SJCRH30 (cell line): ENCODE measurements around the gene CAND2. TPM values are rescaled to one million over a fixed set of nuclear protein-coding genes. Genes with fewer than 3 reads are reported as not detected.
"Not testable (repeated sequence)": the region's sequence is repeated elsewhere in the genome, so short reads cannot be mapped to it uniquely, and the experiment has no call there.

Source experiments
- DNase-seq, 2 experiments: peaks; one replicate each; pipeline ENCODE4 v3.0.0-alpha.2; 2015 to 2020
- H3K27ac ChIP-seq: fragments of 250-450 bp; sonication (Bioruptor Pico); 2 replicates; pipeline ENCODE4 v1.5.1; 2020; ENCODE audit warnings: mild to moderate bottlenecking, moderate library complexity
- H3K27me3 ChIP-seq: fragments of 250-450 bp; sonication (Bioruptor Pico); 2 replicates; pipeline ENCODE4 v1.5.1; 2020; ENCODE audit warnings: mild to moderate bottlenecking, moderate library complexity
- H3K36me3 ChIP-seq: fragments of 250-450 bp; sonication (Bioruptor Pico); 2 replicates; pipeline ENCODE4 v1.5.1; 2020; ENCODE audit warnings: mild to moderate bottlenecking, moderate library complexity
- H3K4me1 ChIP-seq: fragments of 250-450 bp; sonication (Bioruptor Pico); 2 replicates; pipeline ENCODE4 v1.5.1; 2020; ENCODE audit warnings: mild to moderate bottlenecking, moderate library complexity
- H3K4me3 ChIP-seq: fragments of 250-450 bp; sonication (Bioruptor Pico); 2 replicates; pipeline ENCODE4 v1.5.1; 2020; ENCODE audit warnings: mild to moderate bottlenecking, moderate library complexity
- H3K9me3 ChIP-seq: fragments of 250-450 bp; sonication (Bioruptor Pico); replicated peaks from 2 replicates; pipeline ENCODE4 v1.5.1; 2020; ENCODE audit warnings: mild to moderate bottlenecking, moderate library complexity
- total RNA-seq: library from RNA; depleted of rRNA; stranded (reverse); fragments of >200 nt; shearing (Covaris generic); gene quantifications from 2 replicates; pipeline ENCODE4 v1.2.3, GENCODE V29; 2014

The CAND2 gene
- total RNA-seq, 1 experiment from 2014 or later, result 4.9 TPM

DNA sequence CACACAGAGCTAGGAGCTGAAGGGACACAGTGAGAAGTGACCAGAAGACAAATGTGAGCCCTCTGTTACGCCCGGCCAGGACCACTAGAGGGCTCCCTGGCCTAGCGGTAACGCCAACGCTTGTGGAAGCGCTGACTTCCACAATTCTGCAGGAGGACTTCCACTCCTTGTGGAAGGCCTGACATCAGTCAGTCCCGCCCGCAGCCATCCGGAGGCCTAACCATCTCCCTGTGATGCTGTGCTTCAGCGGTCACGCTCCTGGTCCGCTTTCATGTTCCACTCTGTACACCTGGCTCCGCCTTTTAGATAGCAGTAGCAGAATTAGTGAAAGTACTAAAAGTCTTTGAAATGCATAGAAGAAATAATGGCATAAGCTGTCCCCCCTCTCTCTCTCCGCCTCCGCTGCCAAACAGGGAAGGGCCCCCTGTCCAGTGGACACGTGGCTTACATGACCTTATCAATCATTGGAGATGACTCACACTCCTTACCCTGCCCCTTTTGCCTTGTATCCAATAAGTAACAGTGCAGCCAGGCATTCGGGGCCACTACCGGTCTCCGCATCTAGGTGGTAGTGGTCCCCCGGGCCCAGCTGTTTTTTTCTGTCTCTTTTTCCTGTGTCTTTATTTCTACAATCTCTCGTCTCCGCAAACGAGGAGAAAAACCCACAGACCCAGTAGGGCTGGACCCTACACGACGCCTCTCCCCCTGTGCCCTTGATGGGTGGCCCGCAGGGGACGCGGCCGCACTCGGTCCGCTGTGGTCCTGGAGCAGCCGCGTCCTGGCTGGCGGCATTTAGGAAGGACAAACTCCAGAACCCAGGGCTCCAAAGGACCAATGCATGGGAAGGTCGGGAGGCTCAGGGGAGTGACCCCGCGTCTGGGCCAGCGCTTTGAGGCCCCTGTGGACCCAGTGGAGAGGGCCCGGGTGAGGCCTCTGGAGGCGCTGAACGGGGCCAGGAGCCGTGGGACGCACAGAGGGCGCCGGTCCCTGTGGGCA lies 71.9 kb downstream of the CAND2 start:
- H3K27me3 ChIP-seq, result peaks cover 4% of the 10 kb centered on the region; the same call in 1 of the 2 replicates
- H3K4me1 ChIP-seq, result peaks cover 4% of the 10 kb centered on the region
- H3K4me3 ChIP-seq, result no peak overlapping the region
- H3K27ac ChIP-seq, result no peak overlapping the region
- no peaks in the 10 kb centered on the region for H3K36me3 ChIP-seq
- peak; percentile 80 to 92 for DNase-seq
- H3K9me3 ChIP-seq, result no peaks in the 10 kb centered on the region

GRCh38 chr3:12869035-12869621 lies 72.6 kb downstream of the CAND2 start:
- Histone ChIP-seq H3K9me3 (no peaks in the 10 kb centered on the region), H3K27me3 (peaks cover 4% of the 10 kb centered on the region; the same call in 1 of the 2 replicates), H3K4me3 (no peak overlapping the region), H3K36me3 (no peaks in the 10 kb centered on the region), H3K4me1 (peaks cover 4% of the 10 kb centered on the region), H3K27ac (no peak overlapping the region)
- DNase-seq, result peak; percentile 80 to 82

- H3K27ac ChIP-seq, result no peak overlapping the region
- no peaks in the 10 kb centered on the region for H3K36me3 ChIP-seq
- peaks cover 4% of the 10 kb centered on the region for H3K4me1 ChIP-seq
- no peak overlapping the region for H3K4me3 ChIP-seq
- DNase-seq, result no peak
- H3K9me3 ChIP-seq, result no peaks in the 10 kb centered on the region
- H3K27me3 ChIP-seq, result peaks cover 4% of the 10 kb centered on the region; the same call in 1 of the 2 replicates
Measured at GRCh38 chr3:12870942-12871341, 74.5 kb downstream of the CAND2 start.

GRCh38 chr3:12871404-12871983 lies 75.0 kb downstream of the CAND2 start:
- DNase-seq, result no peak
- Histone ChIP-seq H3K27me3 (peaks cover 4% of the 10 kb centered on the region; the same call in 1 of the 2 replicates), H3K4me3 (no peak overlapping the region), H3K4me1 (peaks cover 4% of the 10 kb centered on the region), H3K27ac (no peak overlapping the region), H3K9me3 (no peaks in the 10 kb centered on the region), H3K36me3 (no peaks in the 10 kb centered on the region)

DNA sequence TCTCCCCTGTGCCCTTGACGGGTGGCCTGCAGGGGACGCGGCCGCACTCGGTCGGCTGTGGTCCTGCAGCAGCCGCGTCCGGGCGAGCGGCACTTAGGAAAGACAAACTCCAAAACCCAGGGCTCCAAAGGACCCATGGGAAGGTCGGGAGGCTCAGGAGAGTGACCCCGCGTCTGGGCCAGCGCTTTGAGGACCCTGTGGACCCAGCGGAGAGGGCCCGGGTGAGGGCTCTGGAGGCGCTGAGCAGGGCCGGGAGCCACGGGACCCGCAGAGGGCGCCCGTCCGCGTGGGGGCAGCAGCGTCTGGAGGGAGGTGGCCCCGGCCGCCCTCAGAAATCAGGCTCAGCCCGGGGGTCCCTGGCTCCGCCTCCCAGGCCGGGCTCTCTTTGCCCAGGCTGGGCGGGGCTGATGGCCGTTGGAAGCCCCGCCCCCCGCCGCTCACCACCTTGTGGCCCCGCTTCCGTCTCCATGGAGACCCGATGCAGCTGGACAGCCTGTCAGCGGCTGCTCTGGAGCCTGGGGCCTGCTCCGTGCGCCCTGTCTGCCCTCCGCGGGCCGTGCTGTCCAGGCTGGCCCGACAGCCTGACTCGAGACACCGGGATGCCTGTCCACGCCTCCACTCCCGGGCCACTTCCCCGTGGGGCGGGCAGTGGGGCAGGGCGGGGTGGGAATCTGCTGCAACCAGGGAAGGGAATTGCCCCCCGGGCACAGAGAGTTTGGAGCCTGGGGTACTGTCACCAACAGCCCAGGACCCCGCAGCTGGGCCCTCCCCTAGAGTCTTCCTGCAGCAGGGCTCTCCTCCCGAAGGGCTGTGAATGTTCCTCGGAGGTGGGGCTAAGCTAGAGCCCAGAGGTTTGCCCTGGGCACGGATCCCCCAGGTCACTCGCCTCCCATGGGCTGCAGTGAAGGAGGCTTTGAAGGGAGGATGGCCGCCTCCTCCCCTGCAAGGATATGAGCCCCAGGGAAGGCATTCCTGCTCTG lies 79.7 kb downstream of the CAND2 start:
- H3K36me3 ChIP-seq, result no peaks in the 10 kb centered on the region
- H3K4me1 ChIP-seq, result no peaks in the 10 kb centered on the region
- H3K4me3 ChIP-seq, result no peak overlapping the region
- H3K27me3 ChIP-seq, result peaks cover 4% of the 10 kb centered on the region
- no peaks in the 10 kb centered on the region for H3K9me3 ChIP-seq
- no peak overlapping the region for H3K27ac ChIP-seq
- no peak for DNase-seq

GRCh38 chr3:12877040-12877439 lies 80.6 kb downstream of the CAND2 start:
- Histone ChIP-seq H3K4me1 (no peaks in the 10 kb centered on the region), H3K27me3 (peaks cover 4% of the 10 kb centered on the region), H3K4me3 (no peak overlapping the region), H3K27ac (no peak overlapping the region), H3K9me3 (no peaks in the 10 kb centered on the region), H3K36me3 (no peaks in the 10 kb centered on the region)
- DNase-seq, result no peak

GRCh38 chr3:12878141-12878574 lies 81.7 kb downstream of the CAND2 start:
- H3K36me3 ChIP-seq, result no peaks in the 10 kb centered on the region
- H3K27ac ChIP-seq, result no peak overlapping the region
- no peaks in the 10 kb centered on the region; the same call in none of the 2 replicates for H3K27me3 ChIP-seq
- no peaks in the 10 kb centered on the region for H3K4me1 ChIP-seq
- H3K4me3 ChIP-seq, result no peak overlapping the region
- no peak for DNase-seq
- H3K9me3 ChIP-seq, result no peaks in the 10 kb centered on the region

DNA sequence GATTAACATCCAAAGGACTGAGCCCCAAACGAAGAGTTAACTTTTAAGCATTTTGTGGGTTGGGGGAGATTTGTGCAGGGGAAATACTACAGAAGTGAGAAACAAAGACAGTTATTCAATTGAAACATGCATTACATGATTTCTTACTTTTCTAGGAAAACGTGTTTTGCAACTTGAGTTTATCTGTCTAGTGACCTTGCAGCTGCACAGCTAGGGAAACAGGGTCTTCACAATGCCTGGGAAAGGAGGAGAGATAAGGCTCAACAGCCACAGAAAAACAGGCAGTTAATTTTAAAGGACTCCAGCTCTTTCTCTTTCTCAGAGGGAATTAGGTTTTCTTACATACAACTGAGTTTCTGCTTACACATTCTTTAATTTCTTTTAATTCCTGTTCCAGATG lies 82.3 kb downstream of the CAND2 start:
- not testable (repeated sequence) for H3K4me3 ChIP-seq, DNase-seq, H3K27ac ChIP-seq, H3K27me3 ChIP-seq, H3K4me1 ChIP-seq, H3K36me3 ChIP-seq, H3K9me3 ChIP-seq

DNA sequence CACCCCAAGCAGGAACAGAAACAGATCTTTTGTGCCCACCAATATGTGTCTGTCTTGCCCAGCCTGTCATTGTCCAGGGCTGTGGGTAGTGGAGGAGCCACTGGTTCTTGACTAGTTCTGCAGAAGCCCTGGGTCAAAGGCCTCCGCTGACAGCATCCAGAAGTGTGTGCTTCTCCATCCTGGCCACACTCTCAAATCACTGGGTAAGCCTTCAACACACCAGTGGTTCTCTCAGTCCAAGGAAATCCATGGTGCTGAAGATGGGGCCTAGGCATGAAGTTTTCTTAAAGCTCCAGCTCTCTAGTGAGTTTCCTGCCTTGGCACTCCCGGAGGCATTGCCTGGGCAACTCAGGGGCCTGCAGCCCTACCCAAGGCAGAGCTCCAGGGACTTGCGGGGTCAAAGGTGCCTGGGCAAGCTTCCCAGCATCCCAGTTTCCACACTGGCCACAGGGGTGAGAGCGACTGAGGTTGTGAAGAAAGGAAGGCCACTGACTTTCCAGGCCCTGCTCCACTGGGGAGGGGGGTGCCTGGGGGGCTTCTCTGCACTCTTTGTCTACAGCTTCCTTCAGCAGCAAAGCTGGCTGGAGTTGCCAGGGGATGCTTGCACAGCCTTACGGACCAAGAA lies 82.8 kb downstream of the CAND2 start:
- Histone ChIP-seq H3K4me1 (no peaks in the 10 kb centered on the region), H3K27me3 (no peaks in the 10 kb centered on the region; the same call in 1 of the 2 replicates), H3K4me3 (no peak overlapping the region), H3K9me3 (no peaks in the 10 kb centered on the region), H3K27ac (no peak overlapping the region), H3K36me3 (no peaks in the 10 kb centered on the region)
- no peak for DNase-seq

GRCh38 chr3:12881858-12882257 lies 85.4 kb downstream of the CAND2 start:
- H3K36me3 ChIP-seq, H3K27me3 ChIP-seq, H3K9me3 ChIP-seq, H3K4me1 ChIP-seq, DNase-seq, H3K27ac ChIP-seq, H3K4me3 ChIP-seq: not testable (repeated sequence)

- no peaks in the 10 kb centered on the region; the same call in 1 of the 2 replicates for H3K27me3 ChIP-seq
- no peaks in the 10 kb centered on the region for H3K9me3 ChIP-seq
- no peaks in the 10 kb centered on the region for H3K4me1 ChIP-seq
- no peak overlapping the region for H3K27ac ChIP-seq
- no peaks in the 10 kb centered on the region for H3K36me3 ChIP-seq
- no peak overlapping the region for H3K4me3 ChIP-seq
- DNase-seq, result no peak
Measured at GRCh38 chr3:12882336-12883310, 86.1 kb downstream of the CAND2 start.

- Histone ChIP-seq H3K9me3 (no peaks in the 10 kb centered on the region), H3K36me3 (no peaks in the 10 kb centered on the region), H3K27ac (no peak overlapping the region), H3K4me3 (no peak overlapping the region), H3K4me1 (no peaks in the 10 kb centered on the region), H3K27me3 (peaks cover 12% of the 10 kb centered on the region)
- DNase-seq, result peak; percentile 50 to 55
Measured at GRCh38 chr3:12884186-12884680, 87.8 kb downstream of the CAND2 start.
